HG03095 (cell line): ENCODE data around the gene MYEOV.

Experiments
- ATAC-seq: cut with Tn5 transposase; IDR thresholded peaks from one replicate; pipeline ENCODE4 v1.9.1; 2021; ENCODE audit warnings: moderate library complexity; ENCODE audit not compliant: unreplicated experiment

The MYEOV gene

DNA sequence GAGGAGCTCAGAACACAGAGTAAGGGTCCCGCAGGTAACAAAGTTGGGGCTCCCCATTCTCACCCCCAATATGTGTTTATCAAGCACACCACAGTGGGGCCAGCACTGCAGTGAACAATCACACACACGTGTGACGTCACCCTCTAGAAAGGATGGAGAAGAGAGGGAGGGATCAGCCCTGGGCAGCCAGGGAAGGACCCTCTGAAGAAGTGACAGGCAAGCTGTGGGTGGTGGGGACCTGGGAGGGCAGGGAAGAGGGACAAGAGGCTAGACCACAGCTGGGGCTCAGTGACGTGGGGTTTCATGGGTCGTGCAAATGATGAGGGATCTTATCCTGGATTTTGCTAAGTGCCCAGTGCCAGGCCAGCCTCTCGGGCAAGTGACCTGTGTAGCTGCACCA lies 28.7 kb upstream of the MYEOV start:
- ATAC-seq = no peak

DNA sequence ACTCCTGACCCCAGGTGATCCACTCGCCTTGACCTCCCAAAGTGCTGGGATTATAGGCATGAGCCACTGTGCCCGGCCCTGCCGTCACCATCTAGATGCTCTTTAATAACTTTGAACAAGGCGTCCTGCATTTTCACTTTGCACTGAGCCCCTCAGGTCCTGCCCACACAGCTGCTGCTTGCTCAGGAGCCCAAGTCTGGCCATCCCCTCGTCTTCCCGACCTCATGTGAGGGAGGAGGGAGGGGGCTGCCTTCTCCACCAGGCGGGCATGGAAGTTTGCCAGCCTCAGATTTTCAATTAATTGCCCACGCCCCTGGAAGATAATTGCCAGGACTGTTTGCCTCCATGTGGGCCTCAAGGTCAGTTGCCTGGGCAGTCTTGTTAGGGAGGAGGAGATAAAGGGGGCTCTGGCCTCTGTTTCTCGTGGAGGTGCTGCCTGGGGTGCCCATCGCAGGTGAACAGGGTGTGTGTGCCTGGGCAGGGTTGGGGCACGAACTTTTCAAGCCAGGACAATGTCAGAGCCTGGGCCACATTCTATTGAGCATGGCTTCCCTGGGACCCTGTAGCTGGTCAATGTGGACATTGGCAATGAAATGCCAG lies 27.9 kb upstream of the MYEOV start:
- no peak for ATAC-seq

DNA sequence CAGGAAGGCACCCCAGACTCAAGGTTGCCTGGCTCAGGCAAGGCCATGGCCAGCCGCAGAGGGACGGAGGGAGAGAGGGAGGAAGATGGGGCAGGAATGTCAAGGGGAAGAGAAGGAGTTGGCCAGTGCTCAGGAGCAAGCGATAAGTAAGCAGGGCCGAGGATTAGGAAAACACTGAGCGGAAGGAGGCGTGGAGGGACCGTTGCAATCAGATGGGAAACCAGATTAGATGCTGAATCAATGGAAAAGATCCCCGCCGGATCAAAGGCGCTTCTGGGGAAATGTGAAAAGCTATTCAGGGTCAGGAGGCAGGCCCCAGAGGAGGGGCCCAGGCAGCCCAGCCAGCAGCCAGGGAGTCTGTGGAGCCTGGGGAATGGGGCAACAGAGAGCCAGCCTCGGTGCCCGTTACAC lies 26.6 kb upstream of the MYEOV start:
- ATAC-seq = no peak

DNA sequence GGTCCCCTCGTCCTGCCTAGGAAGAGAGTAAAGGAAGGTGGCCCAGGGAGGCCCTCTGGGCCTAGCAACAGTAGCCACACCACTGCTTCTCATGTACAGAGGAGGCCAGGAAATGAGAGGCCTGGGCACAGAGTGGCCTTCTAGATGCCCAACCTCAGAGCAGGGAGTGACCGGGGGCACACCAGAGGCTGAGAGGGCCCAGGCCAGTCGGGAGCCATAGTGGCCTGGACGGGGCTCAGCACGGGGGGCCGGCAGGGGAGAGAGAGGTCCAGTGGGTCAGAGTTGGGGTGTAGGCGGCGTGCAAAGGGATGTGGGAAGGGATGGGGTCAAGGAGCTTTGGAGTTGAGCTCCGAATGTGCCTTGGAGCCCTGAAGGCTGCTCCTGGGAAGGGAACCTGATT lies 25.0 kb upstream of the MYEOV start:
- no peak for ATAC-seq

DNA sequence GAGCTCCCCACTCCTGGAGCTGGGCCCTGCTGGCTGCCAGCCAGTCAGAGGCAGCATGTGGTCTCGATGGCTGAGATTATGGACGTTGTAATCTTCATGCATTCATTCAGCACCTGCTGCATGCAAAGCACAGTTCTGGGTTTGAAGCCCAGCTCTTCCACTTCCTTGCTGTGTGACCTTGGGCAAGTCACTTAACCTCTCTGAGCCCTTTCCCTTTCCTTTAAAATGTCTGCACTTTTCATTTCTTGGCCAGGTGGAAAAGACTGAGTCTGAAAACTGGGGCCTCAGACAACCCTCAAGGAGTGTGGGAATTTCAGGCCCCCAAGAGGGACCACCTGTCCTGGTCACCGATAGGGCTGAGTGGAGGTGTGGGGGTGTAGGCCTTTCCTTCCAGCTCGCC lies 24.6 kb upstream of the MYEOV start:
- no peak for ATAC-seq

DNA sequence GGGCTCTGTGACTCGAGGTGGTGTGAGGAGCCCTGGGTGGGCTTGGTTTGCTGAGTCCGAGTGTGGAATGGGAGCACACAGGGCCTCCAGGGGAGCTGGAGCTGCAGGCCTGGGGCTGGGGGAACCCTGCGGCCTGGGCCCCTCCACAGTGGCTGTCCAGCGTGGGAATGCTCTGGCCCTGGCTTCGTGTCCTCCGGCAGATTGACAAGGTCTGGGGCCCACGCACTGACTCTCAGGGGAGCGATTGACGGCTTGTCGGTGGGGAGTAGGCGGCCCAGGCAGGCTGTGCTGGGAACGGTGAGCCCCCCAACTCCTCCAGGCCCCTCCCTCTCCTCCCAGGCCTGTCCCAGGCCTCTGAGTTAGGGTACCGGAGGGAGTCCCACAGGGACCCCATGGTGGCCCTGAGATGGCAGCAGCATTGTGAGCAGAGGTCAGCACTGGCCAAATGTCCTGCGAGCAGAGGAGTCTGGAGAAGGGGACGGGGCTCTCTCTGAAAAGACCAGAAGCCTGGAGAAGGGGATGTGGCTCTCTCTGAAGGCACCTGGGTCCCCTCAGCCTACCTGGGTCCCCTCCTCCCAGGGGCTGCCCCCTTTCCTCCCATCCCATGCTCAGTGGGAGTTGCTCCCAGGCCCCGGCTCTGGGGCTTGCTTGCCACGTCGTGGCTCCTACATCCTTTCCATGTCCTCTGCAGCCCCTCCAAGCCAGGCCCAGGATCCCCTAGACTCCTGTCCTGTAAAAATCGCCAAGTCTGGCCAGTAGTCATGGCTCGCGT lies 23.8 kb upstream of the MYEOV start:
- no peak for ATAC-seq

DNA sequence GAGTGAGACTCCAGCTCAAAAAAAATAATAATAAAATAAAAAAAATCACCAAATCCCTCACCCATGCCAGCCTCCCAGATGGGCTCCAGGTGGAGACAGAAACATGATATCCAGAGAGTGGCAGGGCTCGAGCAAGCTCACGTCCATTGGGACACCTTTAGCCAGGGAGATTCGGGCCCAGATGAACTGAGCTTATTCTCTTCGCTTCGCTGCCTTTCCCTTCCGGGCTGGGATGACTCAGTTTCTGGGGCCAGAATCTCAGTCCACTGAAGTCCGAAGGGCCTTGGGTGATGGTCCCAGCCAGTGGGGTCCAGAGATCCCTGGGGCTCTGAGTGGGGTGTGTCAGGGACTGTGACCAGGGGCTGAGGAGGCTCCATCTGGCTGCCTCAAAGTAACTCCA lies 23.0 kb upstream of the MYEOV start:
- no peak for ATAC-seq

DNA sequence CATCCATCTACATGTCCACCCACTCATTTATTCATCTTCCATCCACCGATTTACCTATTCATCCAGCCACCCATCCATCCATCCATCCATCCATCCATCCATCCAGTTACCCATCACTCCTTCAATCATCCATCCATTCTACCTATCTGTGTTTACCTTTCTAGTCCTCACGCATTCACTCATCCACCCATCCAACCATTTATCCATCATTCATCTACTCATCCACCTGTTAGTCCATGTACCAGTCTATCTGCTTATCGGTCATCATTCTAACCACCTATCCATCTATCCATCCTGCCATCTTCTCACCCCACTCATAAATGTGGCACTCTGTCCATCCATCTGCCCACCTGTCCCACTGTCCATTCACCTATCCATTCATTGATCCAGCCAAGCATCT lies 21.9 kb upstream of the MYEOV start:
- ATAC-seq = no peak

DNA sequence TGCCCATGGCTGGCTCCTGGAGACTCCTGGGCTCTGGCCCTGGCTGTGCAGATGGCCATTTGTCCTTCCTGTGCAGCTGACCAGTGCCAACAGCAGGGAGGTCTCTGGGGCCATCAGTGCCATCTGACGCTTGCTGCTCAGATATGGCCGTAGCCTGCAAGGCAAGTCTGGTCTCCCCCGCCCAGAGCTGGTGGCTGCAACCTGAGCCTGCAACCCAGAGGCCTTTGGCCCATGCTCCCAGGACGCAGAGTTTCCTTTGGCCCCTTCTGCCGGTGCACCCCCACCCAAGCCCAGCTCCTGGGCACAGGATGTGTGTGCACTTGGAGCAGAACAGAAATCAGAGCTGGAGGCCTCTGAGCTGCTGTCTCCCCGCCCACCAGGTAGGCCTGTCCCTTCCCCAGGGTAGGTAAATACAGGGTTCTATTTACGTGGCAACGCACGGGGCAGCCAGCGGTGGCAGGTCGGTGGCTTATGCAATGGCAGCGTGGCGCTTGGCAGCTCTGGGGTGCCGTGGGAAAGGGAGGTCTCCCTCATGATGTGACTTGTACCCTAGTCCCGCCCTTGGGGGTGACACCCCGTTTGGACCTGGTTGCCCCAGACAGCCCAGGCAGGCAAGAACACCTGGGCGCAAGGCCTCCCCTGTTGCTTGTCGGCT lies 21.0 kb upstream of the MYEOV start:
- no peak for ATAC-seq

DNA sequence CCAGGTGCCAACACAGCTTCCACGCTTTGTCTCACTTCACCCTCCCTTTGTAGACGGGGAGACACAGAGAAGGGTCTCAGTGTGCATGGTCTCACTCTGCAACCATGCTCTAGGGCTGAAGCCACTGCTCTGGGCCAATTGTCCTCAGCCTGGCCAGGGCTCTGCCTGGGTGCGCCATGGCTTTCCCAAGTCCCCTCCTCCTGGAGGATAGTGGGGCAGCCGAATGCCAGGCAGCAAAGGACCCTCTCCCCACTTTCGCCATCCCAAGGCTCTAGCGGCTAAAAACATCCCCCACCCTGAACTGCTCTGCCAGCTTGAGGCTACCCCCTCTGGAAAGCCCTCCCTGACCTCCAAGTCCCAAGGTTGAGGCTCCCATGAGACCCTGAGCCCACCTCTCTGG lies 20.4 kb upstream of the MYEOV start:
- ATAC-seq = no peak

DNA sequence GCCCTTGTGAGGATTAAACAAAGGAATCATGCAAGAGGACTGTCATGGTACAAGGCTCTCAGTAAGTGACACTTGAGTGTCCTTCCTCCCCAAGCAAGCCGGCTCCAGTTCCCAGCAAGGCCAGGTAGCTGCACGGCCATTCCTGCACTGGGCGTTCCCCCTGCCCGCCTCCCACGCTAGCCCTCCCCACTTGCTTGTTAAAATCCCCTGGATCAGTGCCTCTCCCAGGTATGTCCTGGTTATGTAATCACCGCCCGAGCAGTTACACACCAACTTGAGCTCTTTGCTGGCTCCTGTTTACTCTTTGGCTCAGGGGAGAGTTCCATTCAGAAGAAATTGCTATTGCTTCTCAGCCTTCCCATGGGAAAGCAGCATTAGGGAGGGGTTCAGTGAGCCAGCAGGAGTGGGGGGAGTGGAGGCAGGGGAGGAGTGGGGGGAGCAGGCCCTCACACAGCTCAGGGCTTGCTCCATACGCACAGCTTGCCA lies 19.4 kb upstream of the MYEOV start:
- no peak for ATAC-seq

DNA sequence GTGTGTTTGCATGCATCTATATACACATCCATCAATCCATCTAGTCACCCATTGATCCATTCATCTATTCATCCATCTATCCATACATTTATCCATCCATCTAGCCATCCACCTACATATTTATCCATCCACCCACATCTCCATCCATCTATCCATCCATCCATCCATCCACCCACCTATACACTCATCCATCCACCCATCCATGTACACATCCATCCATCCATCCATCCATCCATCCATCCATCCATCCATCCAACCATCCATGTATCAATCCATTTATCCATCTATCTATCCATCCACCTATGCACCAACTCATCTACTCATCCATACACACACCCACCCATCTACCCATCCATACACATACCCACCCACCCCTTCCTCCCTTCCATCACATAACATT lies 18.8 kb upstream of the MYEOV start:
- ATAC-seq = no peak

DNA sequence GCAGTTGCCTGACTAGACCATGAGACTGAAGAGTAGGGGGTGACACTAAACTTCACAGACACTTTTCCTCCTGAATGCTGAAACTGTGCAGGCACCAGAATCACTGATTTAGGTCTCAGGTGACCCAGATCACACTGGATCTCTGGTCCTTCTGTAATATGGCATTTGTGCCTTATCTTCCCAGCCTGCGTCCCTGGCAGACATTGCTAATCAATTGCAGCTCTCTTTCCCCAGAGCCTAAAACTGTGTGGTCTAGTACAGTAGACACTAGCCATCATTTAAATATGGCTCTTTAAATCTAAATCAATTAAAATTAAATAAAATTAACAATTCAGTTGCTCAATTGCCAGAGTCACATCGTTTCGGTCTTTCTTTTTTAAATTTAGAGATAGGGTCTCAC lies 17.8 kb upstream of the MYEOV start:
- ATAC-seq = no peak

DNA sequence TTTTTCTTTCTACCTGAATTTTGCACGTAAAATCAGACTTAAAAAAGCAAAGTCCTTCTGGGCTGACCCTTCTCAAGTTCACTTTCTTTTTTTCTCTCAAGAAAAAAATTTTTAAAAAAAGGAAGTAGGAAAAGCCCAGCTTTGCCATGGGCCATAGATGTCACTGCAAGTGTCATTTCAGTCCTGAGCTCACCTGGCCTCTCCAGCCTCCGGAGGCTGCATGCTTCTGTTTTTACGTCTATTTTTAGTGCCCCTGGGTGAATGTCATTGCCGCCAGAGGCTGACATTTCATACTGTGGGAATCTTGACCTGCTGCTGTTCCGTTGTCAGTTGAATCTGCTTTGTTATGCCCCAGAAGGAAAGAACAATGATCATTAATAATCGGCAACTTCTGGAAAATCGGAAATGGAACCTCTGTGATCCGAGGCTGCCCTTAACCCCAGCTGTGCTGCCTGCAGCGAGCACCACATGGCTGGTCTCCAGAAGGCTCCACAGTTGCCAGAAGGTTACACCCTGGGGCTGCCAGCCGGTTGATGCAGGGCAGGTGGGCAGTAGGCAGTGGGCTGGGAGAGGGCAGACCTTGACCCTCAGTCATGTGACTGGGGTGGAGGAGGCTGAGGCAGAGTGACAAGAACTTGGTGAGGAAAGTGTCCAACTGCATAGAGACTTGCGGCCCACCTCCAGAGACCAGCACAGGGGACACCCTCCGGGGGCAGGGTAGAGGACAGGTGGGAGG lies 16.7 kb upstream of the MYEOV start:
- ATAC-seq = peak; percentile 56

DNA sequence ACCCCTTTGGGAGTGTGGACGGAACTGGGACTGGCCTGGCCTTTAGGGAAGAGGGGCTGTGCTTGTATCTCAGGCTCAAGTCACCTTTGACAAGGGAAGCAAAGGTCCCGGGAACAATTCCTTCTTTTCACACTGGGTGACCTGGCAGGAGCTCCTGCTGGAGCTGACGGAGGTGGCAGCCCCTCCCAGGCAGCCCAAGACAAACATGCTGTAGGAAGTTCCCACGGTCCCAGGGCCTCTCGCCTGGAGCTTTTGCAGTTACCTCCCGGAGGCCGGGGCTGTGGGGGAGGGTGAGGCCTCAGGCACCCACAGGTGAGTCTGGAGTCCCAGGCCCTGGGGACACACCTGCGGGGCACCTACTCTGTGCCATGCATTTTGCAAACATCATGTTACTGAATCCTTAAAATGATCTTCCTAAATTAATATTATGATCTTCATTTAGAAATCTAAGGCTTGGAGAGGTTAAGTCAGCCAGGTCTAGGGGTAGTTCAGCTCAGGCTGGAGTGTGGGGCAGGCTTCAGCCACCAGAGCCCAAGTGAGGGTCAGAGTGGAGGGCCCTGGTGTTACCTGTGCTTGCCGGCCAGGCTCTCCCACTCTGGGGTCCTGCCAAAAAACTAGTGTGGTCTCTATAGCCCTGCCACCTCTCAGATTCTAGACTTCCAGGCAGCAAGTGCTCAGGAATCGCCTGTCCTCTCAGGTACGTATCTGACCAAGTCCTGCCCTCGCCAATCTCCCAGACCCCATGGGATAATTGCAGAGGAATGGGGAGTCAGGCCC lies 15.7 kb upstream of the MYEOV start:
- ATAC-seq = no peak

DNA sequence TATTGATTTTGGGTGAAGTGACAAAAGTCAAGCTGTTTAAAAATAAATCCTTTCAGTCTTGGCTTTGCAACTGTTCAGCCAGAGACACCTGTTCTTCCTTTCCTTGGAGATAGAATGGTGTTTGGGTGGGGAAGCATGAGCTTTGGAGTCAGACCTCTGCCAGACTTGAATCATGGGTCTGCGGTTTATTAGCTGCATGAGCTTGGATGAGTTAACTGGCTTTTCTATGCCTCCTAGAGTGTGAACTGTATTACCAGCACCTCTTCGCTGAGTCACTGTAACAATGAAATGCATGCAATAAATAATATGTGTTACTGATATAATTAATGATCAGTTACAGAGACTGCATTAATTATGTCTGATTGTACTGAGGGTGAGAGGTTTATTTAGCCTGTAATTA lies 13.5 kb upstream of the MYEOV start:
- ATAC-seq = no peak

DNA sequence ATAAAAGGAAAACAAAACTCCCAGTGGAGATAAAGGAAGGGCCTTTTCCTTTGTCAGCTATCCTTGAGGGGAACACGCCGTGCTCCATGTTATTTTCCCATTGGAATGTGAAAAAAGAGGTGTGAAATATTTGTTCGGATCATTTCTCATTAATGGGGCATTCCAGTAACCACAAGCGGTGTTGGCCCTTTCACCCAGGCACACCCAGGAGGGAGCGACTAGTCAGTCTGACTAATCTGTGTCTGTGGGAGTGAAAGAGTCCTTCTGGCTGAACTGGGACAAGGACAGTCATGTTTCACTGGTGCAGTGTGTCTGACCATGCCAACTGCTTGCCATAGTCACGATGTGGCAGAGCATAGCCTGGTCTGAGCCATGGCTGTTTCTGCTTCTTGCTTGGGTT lies 13.0 kb upstream of the MYEOV start:
- no peak for ATAC-seq

DNA sequence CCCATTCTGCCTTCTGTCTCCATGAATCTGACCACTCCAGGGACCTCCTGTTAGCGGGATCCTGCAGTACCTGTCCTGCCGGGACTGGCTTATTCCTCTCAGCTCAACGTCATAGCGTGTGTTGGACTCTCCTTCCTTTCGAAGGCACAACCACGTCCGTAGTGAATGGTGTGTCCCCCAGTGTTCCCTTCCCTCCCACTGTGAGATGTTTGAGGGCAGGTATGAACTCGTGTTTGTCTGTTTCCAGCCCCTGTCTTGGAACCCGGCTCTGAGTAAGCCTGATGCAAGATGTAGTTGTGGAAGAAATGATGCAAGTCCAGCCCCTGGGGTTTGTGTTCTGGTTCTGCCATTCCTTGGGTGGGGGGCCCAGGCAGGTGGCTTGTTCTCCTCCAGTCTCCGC lies 10.5 kb upstream of the MYEOV start:
- no peak for ATAC-seq

DNA sequence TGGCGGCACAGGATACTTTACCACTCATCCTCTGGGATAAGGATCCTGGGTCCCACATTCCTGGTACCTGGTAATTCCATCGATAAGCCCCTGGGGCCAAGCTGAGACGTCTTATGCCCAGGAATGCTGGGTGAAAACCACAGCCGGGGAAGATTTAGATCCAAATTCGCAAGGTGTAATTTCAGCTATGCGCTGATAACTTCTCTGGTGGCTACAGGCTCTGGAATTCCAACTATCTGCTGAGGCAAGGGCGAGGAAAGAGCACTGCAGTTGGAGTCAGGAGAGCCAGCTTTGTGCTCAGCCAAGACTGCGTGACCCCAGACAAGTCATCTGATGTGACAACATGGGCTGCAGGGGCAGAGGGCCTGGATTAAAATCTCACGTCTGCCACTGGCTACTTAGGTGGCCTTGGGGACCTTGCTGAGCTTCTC lies 9.9 kb upstream of the MYEOV start:
- ATAC-seq = no peak

DNA sequence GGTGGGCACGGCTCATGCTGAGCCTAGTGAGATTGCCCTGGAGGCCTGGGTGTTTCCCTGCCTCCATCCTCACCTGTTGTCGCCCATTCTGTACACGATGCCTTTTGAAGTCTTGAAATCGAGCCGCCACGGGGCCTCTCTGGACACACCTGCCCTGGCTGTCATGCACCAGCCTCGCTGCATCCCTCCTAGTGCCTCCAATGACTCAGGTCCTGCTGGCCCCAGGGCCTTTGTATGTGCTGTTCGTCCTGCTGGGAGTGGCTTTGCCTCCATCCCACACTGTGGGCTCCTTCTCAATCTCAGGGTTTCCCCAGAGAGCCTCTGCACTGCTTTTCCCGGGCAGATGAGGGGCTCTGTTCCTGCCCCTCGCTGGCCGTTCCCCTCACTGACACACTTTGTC lies 8.9 kb upstream of the MYEOV start:
- ATAC-seq = no peak

DNA sequence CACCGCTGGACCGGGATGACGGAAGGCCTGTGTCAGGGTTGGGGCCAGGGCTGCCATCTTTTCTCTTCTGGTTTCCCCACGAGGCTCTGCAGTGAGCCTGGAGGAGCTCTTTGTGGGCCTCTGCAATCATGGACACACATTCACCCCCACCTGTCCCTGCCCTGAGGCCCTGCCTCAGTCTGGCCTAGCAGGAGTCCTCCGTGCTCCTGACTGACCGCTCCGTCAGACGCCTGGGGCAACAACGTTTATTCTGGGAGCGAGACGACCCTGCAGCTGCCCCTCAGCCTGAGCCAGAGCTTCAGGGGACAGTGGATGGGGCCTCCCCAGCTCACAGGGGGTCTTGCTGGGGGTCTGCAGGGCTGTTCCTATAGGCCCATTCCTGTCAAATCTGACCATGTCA lies 8.2 kb upstream of the MYEOV start:
- ATAC-seq = no peak
